Kidney (tissue), 14 donors: ENCODE results near the gene PLCD1. TPM values are rescaled to one million over a fixed set of nuclear protein-coding genes. Genes with fewer than 3 reads are reported as not detected.
A peak's percentile ranks its signal among the peaks of the same experiment; 100 is the strongest.

Experiments
- DNase-seq, 5 donors: peaks; one replicate each; pipeline ENCODE4 v3.0.0-alpha.2; 2013 to 2020
- FAIRE-seq: peaks from 2 replicates; lab custom pipeline; 2012; peaks lifted over from hg19 to GRCh38; lab: Jason Lieb, UNC
- H3K27ac ChIP-seq, 2 donors: one replicate each; pipeline ENCODE4 v1.7.0; 2013; ENCODE audit warnings: low read depth in 2 of 2, low read length in 2 of 2, inconsistent platforms in 1 of 2
- H3K27me3 ChIP-seq: one replicate; pipeline ENCODE4 v1.7.1; 2013; ENCODE audit warnings: low read length, inconsistent platforms; ENCODE audit not compliant: control insufficient read depth, insufficient read depth
- H3K36me3 ChIP-seq, 3 donors: one replicate each; pipeline versions ENCODE4 v1.7.0 to v1.7.1; 2013; ENCODE audit warnings: low read length in 3 of 3, control low read depth in 1 of 3, inconsistent platforms in 1 of 3; ENCODE audit not compliant: insufficient read depth in 3 of 3, control insufficient read depth in 2 of 3
- H3K4me1 ChIP-seq, 3 donors: one replicate each; pipeline versions ENCODE4 v1.7.0 to v1.7.1; 2013; ENCODE audit warnings: low read length in 3 of 3, inconsistent platforms in 1 of 3, low read depth in 1 of 3; ENCODE audit not compliant: control insufficient read depth in 2 of 3, insufficient read depth in 2 of 3
- H3K4me3 ChIP-seq, 3 donors: one replicate each; pipeline versions ENCODE4 v1.7.0 to v1.8.1; 2013; ENCODE audit warnings: low read length in 3 of 3, control low read depth in 1 of 3, inconsistent platforms in 1 of 3
- H3K9ac ChIP-seq, 3 donors: one replicate each; pipeline versions ENCODE4 v1.7.0 to v1.7.1; 2013; ENCODE audit warnings: low read length in 3 of 3, control low read depth in 1 of 3, inconsistent platforms in 1 of 3
- H3K9me3 ChIP-seq, 3 donors: one replicate each; pipeline versions ENCODE4 v1.7.0 to v1.7.1; 2013; ENCODE audit warnings: low read length in 3 of 3, control low read depth in 1 of 3, inconsistent platforms in 1 of 3; ENCODE audit not compliant: control insufficient read depth in 2 of 3, insufficient read depth in 1 of 3
- intact Hi-C: fragments of 100-400 bp; cut with DNase I; formaldehyde crosslinking; loops from one replicate; pipeline ENCODE4 v1.11.1; 2022
- polyA plus RNA-seq: library from polyadenylated mRNA; stranded (reverse); fragments of 350-450 nt; fragmentation: Illumina TruSeq; extraction: RNeasy Lipid Tissue Mini Kit (QIAGEN cat#74804); gene quantifications from one replicate; pipeline ENCODE4 v1.2.3, GENCODE V29; 2014; ENCODE audit warnings: low read depth, low replicate concordance; ENCODE audit not compliant: insufficient read depth
- total RNA-seq: library from RNA; stranded (reverse); fragmentation: NEBNext Ultra II Directional; extraction: Animal tissue kit (Norgen Biotek cat#: 25700); gene quantifications from one replicate; pipeline ENCODE4 v1.2.1, GENCODE V29; 2021
- TF ChIP-seq, protein P1 (sequence below): IDR thresholded peaks from 3 replicates; pipeline ENCODE4 v1.5.1; 2012; ENCODE audit warnings: mild to moderate bottlenecking, moderate library complexity, borderline replicate concordance; ENCODE audit not compliant: insufficient read depth; ENCODE audit errors: extremely low read depth
- donor health status: control.
- donor health status: control.
- donor health status: control.
- donor health status: control.
- donor health status: control.
- donor health status: DM: yes; HTN: yes; CAD: no.
- donor health status: Normal renal cell carcinoma (clear cell type).

Gene PLCD1
- total and polyA plus RNA-seq, 2 donors from 2014 or later, result 39.1 to 50.0 TPM

- no peak overlapping the region for H3K4me3 ChIP-seq
- peaks cover 3% of the 10 kb centered on the region in 3 donors for H3K36me3 ChIP-seq
- H3K27ac ChIP-seq, result no peak overlapping the region
- no peaks in the 10 kb centered on the region for H3K27me3 ChIP-seq
- no peak for FAIRE-seq
- peaks cover 0 to 6% (median 5%) of the 10 kb centered on the region in 3 donors for H3K4me1 ChIP-seq
- intact Hi-C loops, result no loop called here
- no peaks in the 10 kb centered on the region for H3K9me3 ChIP-seq
- H3K9ac ChIP-seq, result no peak overlapping the region
- DNase-seq, result peak in 1 of 5 donors; percentile 48
- TF ChIP-seq, protein P1, sequence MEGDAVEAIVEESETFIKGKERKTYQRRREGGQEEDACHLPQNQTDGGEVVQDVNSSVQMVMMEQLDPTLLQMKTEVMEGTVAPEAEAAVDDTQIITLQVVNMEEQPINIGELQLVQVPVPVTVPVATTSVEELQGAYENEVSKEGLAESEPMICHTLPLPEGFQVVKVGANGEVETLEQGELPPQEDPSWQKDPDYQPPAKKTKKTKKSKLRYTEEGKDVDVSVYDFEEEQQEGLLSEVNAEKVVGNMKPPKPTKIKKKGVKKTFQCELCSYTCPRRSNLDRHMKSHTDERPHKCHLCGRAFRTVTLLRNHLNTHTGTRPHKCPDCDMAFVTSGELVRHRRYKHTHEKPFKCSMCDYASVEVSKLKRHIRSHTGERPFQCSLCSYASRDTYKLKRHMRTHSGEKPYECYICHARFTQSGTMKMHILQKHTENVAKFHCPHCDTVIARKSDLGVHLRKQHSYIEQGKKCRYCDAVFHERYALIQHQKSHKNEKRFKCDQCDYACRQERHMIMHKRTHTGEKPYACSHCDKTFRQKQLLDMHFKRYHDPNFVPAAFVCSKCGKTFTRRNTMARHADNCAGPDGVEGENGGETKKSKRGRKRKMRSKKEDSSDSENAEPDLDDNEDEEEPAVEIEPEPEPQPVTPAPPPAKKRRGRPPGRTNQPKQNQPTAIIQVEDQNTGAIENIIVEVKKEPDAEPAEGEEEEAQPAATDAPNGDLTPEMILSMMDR, result no peak
Measured at GRCh38 chr3:38021196-38021595, 8.2 kb downstream of the PLCD1 start.

DNA sequence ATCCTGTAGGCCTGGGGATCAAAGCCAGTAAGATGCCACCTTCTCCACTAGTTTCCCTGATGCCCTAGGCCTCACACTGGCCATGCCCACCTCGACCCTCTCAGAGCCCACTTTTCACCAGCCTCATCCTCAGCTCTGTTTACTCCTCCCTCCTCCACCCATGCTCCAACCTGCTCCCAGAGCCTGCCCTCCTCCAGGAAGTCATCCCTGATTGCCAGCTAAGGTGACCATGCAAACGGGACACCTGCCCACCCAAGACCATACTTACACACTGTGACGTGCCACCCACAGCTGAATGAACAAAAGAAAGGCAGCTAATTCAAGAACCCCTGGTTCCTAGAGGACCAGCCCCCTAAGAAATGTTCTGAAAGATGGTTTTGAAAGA lies 9.1 kb downstream of the PLCD1 start:
- peaks cover 8 to 12% (median 10%) of the 10 kb centered on the region in 3 donors for H3K36me3 ChIP-seq
- no peak for FAIRE-seq
- no peaks in the 10 kb centered on the region for H3K27me3 ChIP-seq

DNA sequence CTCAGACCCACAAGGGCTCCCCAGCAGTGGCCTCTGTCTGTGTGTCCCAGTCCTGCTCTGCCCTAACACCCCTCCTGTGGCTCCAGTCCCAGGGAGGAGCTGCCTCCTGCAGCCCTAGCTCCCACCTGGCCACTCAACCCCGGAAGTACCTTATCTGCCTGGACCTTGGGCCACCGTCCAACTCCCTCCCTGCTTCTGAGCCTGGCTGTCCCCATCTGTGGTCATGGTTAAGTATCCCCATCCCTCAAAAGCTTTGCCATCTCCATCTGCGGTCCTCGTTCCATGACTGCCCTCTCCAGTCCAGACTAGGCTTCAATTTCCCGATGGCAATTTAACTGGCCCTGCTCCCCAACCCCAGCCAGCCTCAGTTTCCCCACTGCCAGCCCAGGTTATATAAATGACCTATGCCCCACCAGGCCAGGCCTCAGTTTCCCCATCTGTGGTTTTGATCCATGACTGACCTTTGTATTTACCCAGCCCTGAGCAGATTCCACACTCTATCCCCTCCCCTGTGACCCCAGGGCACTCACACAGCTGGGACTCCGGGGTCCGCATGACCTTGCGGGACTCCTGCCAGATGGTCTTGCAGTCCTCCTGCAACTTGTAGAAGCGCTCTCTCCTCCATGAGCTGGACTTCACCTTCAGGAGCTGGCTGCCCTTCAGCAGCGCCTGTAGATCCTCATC lies 9.6 kb downstream of the PLCD1 start:
- Histone ChIP-seq H3K4me1 (peaks cover 0 to 5% (median 0%) of the 10 kb centered on the region in 3 donors), H3K9me3 (no peaks in the 10 kb centered on the region), H3K4me3 (no peak overlapping the region), H3K27me3 (no peaks in the 10 kb centered on the region), H3K36me3 (peaks cover 8 to 17% (median 10%) of the 10 kb centered on the region in 3 donors), H3K9ac (no peak overlapping the region), H3K27ac (no peak overlapping the region)
- intact Hi-C loops, result no loop called here
- TF ChIP-seq, protein P1, result no peak
- FAIRE-seq, result no peak
- peak in 2 of 5 donors; percentile 35 to 54 for DNase-seq

More for the DNA sequence above, 9.1 kb downstream of the PLCD1 start:
- no peak overlapping the region for H3K4me3 ChIP-seq
- no peak overlapping the region for H3K9ac ChIP-seq
- H3K9me3 ChIP-seq, result no peaks in the 10 kb centered on the region
- intact Hi-C loops, result no loop called here
- peaks cover 0 to 5% (median 1%) of the 10 kb centered on the region in 3 donors for H3K4me1 ChIP-seq
- TF ChIP-seq, protein P1, result no peak
- peak in 1 of 5 donors; percentile 31 for DNase-seq
- no peak overlapping the region for H3K27ac ChIP-seq
